Measurements from ENCODE around the gene ATOH8. TPM values are rescaled to one million over a fixed set of nuclear protein-coding genes. Genes with fewer than 3 reads are reported as not detected.

Gene ATOH8
- total RNA-seq, 1 experiment from 2014 or later: 0.20 TPM

- Histone ChIP-seq H3K4me2 (ENCODE audit: insufficient read depth, insufficient read length, low read length) (no peak overlapping the region), H3K14ac (ENCODE audit: insufficient read depth, low read length) (no peak overlapping the region; the same call in 1 of the 2 replicates), H3K4me1 (ENCODE audit: insufficient read depth, low read length) (no peaks in the 10 kb centered on the region), H3K23ac (ENCODE audit: insufficient read length, low read depth, low read length) (no peak overlapping the region), H4K8ac (replicated peaks; ENCODE audit: insufficient read length, low read depth, low read length) (no peak overlapping the region), H3K9ac (ENCODE audit: extremely low read depth, insufficient read length, low read length) (no peak overlapping the region), H3K4ac (ENCODE audit: low read depth, low read length) (no peak overlapping the region), H2AFZ (ENCODE audit: low read length) (no peak overlapping the region), H2BK20ac (ENCODE audit: low read depth, low read length, poor library complexity, severe bottlenecking) (no peak overlapping the region), H2BK12ac (ENCODE audit: insufficient read length, low read depth, low read length) (no peak overlapping the region), H2BK5ac (ENCODE audit: insufficient read length, low read length) (no peak overlapping the region), H2AK5ac (ENCODE audit: insufficient read length, low read length) (no peak overlapping the region), H3K79me1 (ENCODE audit: insufficient read depth, low read depth, low read length, poor library complexity, severe bottlenecking) (no peaks in the 10 kb centered on the region), H3K27ac (ENCODE audit: insufficient read length, low read depth, low read length) (no peak overlapping the region), H4K5ac (ENCODE audit: insufficient read length, low read depth, low read length) (no peak overlapping the region), H3K27me3 (ENCODE audit: insufficient read depth, low read length) (no peaks in the 10 kb centered on the region), H3K9me3 (ENCODE audit: control insufficient read depth, low read depth, low read length) (no peaks in the 10 kb centered on the region), H2BK120ac (ENCODE audit: low read depth, low read length, poor library complexity, severe bottlenecking) (no peak overlapping the region), H4K20me1 (ENCODE audit: control insufficient read depth, insufficient read depth, insufficient read length) (no peaks in the 10 kb centered on the region), H2BK15ac (ENCODE audit: low read depth, low read length) (no peak overlapping the region), H3K18ac (ENCODE audit: insufficient read length, low read depth, low read length) (no peak overlapping the region), H3K23me2 (ENCODE audit: insufficient read length, low read depth, low read length, poor library complexity, severe bottlenecking) (no peaks in the 10 kb centered on the region), H3K56ac (ENCODE audit: insufficient read length, low read depth, low read length) (no peak overlapping the region), H3K79me2 (ENCODE audit: insufficient read depth, low read length) (no peaks in the 10 kb centered on the region), H3T11ph (ENCODE audit: low read length) (no peak overlapping the region), H4K91ac (ENCODE audit: insufficient read length, low read depth, low read length) (no peak overlapping the region)
- Mint-ChIP-seq H3K36me3 (ENCODE audit: insufficient read depth in 1 of 3, low read depth in 3 of 3) (no peaks in the 10 kb centered on the region), H3K4me1 (0 out of 4 replicates have a peak, but pooled peaks cover 0 to 3% of the 10 kb centered on the region in 2 experiments), H3K9me3 (no peaks in the 10 kb centered on the region), H3K27me3 (ENCODE audit: low read depth) (peaks cover 32% of the 10 kb centered on the region), H3K27ac (no peak overlapping the region), H3K4me3 (no peak overlapping the region; a peak in 1 of 5 replicates)
- WGBS (ENCODE audit: extremely low coverage, insufficient read length, low lambda C conversion rate): no CpG with 5 or more reads among the region's 18 CpGs
- no peak for DNase-seq
- TF ChIP-seq, protein P1, sequence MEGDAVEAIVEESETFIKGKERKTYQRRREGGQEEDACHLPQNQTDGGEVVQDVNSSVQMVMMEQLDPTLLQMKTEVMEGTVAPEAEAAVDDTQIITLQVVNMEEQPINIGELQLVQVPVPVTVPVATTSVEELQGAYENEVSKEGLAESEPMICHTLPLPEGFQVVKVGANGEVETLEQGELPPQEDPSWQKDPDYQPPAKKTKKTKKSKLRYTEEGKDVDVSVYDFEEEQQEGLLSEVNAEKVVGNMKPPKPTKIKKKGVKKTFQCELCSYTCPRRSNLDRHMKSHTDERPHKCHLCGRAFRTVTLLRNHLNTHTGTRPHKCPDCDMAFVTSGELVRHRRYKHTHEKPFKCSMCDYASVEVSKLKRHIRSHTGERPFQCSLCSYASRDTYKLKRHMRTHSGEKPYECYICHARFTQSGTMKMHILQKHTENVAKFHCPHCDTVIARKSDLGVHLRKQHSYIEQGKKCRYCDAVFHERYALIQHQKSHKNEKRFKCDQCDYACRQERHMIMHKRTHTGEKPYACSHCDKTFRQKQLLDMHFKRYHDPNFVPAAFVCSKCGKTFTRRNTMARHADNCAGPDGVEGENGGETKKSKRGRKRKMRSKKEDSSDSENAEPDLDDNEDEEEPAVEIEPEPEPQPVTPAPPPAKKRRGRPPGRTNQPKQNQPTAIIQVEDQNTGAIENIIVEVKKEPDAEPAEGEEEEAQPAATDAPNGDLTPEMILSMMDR (conservative IDR thresholded peaks at IDR 0.05): no peak
Observed at GRCh38 chr2:85733121-85733960, 20.4 kb upstream of the ATOH8 start.
